Frontal cortex (tissue), 4 donors: Measurements from ENCODE around the gene AOC3. TPM values are rescaled to one million over a fixed set of nuclear protein-coding genes. Genes with fewer than 3 reads are reported as not detected.
"Not testable (repeated sequence)": the region's sequence is repeated elsewhere in the genome, so short reads cannot be mapped to it uniquely, and the experiment has no call there.

Source experiments
- DNase-seq, 2 donors: peaks; one replicate each; pipeline ENCODE4 v3.0.0; 2012; ENCODE audit warnings: low spot score in 2 of 2
- FAIRE-seq: peaks from 2 replicates; lab custom pipeline; 2012; peaks lifted over from hg19 to GRCh38; lab: Jason Lieb, UNC
- total RNA-seq: library from RNA; depleted of rRNA; stranded (reverse); fragments of >200 nt; gene quantifications from one replicate; pipeline ENCODE4 v1.2.3, GENCODE V29; 2014
- donor health status: control.
- donor health status: control.
- donor health status: control.

Gene AOC3
- total RNA-seq, 1 donor from 2014 or later, result 0.41 TPM

DNA sequence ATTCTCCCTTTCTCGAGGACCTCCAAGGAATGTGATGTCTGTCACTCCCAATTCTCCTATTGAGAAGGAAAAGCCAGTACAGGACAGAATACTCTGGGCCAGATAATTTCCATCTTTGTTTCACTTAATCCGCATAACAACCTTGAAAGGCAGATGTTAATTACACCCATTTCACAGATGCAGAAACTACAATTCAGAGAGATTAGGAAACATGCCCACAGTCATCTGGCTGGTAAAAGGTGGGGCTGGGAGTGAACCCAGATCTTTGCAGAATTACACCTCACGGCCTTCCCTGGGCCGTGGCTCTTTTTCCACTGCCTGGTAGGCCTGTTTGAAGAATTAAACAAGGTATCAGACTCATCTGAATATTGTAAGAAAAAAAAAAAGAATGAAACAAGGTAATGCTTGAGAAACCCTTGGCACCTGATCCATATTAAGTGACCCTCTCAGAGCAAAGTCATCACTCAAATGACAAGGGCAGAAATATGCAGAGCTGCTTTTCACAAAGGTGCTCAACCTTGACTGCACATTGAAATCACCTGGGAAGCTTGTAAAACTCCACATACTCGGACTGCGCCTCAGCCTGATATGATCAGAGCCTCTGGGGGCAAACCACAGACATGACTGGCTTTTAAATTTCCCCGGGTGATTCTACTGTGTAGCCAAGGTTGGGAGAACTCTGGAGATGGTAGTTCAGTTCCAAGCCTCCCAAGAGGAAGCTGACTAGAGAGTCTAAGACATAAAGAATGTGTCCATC, 33.0 kb downstream of the AOC3 start:
- DNase-seq (no peak), FAIRE-seq (no peak)

DNA sequence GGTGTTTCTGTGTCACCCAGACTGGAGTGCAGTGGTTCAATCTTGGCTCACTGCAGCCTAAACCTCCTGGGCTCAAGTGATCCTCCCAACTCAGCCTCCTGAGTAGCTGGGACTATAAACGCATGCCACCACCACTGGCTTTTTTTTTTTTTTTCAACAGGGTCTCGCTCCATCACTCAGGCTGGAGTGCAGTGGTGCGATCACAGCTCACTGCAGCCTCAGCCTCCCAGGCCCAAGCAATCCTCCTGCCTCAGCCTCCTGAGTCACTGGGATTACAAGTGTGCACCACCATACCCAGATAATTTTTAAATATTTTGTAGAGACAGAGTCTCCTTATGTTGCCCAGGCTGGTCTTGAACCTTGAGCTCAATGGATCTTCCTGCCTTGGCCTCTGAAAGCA, 34.8 kb downstream of the AOC3 start:
- FAIRE-seq, result not testable (repeated sequence)

DNA sequence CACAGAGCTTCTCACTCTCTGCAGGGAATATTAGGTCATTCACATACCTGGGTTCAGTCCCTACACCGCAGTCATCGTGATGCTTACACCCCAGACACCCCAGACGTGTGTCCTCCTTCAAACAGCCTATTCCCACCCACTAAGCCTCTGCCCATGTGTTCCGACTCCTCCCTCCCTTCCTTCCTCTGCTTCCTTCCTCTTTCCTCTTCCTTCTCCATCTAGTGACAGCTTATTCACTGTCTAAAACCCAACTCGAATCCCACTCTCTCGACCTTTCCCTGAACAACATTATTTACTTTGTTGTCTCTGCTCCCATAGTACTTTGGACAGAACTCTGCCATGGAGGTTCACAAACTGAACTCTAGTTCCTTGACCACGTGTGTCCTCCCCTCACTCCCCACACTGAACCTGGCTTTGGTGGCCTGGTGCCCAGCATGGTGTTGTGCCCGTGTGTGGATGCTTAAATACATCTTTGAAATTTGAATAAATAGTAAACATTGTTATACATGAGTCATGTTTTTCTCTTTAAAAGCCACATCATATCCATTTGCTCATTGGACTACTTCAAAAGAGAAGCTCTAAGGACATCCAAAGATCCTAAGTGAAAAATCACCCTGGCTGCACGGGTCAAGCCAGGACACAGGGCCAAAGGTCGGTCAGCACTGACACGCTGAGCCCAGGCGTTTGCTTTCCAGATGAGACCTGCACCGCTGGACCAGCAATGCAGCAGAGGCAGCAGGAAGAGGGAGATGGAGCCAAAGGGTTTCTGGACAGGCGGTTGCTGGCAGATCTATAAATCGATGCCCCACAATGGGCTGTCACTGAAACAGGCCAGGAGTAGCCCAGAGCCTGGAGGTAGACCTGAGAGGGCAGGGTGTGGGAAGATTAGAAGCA, 35.5 kb downstream of the AOC3 start:
- FAIRE-seq (no peak), DNase-seq (no peak)

More for the DNA sequence above, 34.8 kb downstream of the AOC3 start:
- not testable (repeated sequence) for DNase-seq

DNA sequence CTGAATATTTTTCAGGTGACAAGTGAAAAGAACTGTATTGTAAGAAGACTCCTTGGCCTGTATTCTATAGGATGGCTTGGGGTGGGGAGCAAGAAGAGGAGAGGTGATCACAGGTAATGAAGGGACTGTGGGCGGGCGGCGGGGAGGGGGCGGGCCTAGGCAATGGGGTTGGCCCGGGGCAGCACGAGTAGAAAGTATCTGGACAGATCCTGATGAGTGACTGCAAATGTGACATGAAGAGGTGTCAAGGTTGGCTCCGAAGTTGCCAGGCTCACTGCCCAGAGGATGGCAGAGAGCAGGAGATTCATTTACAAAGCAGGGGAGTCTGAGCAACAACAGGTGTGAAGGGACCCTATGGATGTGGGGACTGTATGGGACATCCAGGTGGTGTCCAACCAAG, 38.8 kb downstream of the AOC3 start:
- no peak for DNase-seq
- FAIRE-seq, result no peak

DNA sequence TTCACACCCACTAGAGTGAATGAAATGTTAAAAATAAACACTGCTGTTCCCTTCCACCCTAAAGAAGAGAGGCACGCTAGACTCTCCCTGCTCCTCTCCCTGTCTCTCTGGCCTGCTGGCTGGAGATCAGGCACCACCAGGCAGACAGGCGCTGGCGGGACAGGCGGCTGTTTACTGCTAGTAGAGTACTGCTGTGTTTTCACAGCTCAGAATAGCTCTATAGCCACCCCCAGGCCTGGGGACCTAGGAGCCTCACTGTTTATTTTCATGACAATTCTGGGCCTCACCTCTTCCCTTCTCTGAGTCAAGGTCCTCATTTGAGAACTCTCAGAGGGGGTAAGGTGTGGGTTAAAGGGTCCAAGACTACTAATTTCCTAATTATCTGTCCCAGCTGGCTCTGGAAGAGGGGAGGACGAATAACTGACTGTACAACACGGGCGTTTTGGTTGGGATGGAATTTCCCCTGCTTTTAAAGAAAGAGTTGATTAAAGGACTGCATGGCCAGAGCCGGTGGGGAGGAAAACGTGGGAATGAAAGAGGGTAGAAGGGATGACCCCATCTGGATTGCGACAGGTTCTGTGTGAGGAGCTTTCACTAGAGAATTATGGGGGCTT, 40.6 kb downstream of the AOC3 start:
- DNase-seq (peak in 1 of 2 donors; percentile 37), FAIRE-seq (no peak)

DNA sequence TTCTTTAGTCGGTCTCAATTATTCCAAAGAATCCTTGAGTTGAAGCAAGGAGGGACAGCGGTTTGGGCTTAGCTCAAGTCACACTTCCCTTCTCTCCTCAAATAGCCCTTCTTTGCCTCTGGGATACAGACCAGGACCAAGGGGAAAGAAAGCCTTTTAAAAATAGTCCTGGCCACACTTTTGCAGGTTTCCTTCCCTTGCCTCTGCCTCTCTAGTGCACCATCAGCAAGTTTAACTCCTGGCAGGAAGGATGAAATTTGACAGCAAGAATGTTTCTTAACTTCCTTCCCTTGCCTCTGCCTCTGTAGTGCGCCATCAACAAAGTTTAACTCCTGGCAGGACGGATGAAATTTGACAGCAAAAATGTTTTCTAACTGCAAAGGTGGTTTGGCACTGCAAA, 42.4 kb downstream of the AOC3 start:
- FAIRE-seq, result no peak
- DNase-seq, result no peak

DNA sequence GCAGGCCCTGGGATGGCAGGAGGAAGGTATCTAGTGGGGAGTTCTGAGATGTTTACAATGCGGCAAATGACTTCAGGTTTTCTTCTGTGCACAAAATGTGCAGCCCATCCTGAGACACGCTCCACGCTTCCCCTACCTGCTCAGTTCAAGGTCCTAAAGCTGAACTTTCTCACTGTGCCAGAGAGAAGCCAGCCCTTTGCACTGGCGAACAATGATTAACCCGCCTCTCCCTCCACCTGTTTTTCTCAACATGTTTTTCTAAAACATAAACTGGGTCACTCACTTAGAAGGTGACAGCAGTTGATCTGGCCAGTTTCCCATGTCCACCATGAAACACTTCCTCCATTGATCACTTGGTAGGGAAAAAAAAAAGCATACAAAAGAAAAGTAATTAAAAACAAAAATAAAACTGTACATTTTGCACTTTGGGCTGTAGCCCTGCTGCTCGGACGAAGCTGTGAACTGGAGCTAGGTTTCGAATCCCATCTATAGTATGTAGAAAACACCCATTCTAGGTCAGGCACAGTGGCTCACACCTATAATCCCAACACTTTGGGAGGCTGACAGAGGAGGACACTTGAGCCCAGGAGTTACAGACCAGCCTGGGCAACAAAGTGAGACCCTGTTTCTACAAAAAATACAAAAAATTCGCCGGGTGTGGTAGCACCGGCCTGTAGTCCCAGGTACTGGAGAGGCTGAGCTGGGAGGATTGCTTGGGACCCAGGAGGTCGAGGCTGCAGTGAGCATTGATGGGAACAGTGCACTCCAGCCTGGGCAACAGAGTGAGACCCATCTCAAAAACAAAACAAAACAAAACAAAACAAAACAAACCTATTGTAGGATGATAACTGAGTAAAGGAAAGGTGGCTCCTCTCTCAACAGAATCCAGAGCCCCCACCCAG, 43.5 kb downstream of the AOC3 start:
- no peak for FAIRE-seq
- no peak for DNase-seq

DNA sequence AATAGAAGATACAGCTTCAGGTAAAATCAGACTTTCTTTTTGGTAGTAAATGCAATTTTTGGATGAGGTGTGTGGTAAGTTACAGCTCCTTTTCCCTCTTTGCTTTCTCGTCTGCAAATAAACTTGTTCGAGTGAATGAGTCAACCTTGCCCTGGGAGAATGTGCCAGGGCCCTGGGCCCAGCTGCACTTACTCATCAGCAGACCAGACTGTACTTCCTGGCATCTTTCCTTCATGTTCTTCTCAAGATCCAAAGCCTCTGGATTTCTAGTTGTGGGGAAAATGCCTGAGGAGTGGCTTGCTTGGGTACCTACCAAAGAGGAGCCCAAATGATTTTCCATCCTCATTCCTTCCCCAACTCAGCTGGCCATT, 44.2 kb downstream of the AOC3 start:
- DNase-seq, result no peak
- no peak for FAIRE-seq

DNA sequence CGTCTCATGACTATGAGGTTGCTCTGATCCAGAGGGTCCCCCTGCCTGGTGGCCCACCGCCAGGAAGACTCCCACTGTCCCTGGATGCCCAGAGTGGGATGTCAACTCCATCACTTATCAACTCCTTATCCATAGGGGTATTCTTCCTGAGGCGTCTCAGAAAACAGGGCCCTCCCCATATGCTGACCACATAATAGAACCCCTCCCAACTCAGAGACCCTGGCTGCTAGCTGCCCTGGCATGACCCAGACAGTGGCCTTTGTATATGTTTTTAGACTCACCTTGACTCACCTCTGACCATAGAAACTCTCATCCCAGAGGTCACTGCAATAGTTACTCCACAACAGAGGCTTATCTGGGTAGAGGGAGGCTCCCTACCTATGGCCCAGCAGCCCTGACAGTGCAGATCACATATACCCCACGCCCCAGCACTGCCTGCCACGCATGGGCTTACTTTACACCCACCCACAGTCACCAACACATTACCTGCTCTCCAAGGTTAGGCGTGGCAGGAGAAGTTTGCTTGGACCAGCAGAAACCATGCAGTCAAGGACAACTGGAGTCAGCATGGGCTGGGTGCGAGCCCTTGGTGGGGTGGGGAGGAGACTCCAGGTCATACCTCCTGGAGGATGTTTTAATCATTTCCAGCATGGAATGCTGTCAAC, 47.3 kb downstream of the AOC3 start:
- no peak for DNase-seq
- no peak for FAIRE-seq

DNA sequence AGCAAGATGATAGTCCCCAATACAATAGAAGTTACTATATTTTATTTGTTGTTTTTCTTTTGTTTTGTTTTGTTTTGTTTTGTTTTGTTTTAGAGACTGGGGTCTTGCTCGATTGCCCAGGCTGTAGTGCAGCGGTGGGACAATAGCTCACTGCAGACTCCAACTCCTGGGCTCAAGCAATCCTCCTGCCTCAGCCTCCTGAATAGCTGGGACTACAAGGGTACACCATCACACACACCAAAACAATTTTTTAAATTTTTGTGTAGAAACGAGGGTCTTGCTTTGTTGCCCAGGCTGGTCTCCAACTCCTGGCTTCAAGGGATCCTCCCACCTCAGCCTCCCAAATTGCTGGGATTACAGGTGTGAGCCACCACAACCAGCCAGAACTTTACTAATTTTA, 49.0 kb downstream of the AOC3 start:
- not testable (repeated sequence) for DNase-seq, FAIRE-seq

DNA sequence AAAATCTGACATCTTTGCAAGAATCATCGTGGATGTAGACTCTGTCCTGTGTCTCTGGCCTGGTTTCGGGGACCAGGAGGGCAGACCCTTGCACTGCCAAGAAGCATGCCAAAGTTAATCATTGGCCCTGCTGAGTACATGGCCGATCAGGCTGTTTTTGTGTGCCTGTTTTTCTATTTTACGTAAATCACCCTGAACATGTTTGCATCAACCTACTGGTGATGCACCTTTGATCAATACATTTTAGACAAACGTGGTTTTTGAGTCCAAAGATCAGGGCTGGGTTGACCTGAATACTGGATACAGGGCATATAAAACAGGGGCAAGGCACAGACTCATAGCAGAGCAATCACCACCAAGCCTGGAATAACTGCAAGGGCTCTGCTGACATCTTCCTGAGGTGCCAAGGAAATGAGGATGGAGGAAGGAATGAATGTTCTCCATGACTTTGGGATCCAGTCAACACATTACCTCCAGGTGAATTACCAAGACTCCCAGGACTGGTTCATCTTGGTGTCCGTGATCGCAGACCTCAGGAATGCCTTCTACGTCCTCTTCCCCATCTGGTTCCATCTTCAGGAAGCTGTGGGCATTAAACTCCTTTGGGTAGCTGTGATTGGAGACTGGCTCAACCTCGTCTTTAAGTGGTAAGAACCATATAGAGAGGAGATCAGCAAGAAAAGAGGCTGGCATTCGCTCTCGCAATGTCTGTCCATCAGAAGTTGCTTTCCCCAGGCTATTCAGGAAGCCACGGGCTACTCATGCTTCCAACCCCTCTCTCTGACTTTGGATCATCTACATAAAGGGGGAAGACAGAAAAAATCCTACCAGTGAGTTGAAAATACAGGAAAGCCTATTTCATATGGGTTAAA, 49.7 kb downstream of the AOC3 start, which contains the start of gene G6PC1:
Gene G6PC1, plus strand, starts transcription at position 340 of the 872 bp plus-strand sequence. Its CDS starts 78 bp downstream, at position 418.
- DNase-seq (no peak), FAIRE-seq (no peak)

DNA sequence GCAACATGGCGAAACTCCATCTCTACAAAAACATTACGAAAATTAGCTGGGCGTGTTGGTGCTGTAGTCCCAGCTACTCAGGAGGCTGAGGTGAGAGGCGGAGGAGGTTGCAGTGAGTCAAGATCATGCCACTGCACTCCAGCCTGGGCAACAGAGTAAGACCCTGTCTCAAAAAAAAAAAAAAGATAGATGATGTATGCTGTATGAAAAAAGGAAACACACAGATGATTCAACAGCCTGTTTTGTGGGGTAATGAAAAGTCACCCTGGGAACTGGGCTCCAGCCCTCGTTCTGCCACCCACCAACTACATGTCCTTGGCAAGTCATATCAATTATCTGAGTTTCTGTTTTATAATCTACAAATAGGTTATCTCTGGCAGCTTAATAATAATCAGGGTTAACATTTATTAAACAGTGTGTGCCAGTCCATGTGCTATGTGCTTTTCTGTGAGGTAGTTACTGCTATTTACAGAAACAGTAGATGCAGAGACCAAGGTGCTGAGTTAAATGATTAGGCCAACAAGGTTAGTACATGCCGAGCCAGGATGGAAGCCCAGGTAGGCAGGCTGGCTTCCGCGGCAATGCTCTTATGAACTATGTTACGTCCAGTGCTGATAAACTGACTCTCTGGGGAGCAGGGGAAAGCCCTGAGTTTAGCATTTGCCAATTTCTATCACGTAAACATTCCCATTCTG, 50.7 kb downstream of the AOC3 start:
- DNase-seq, result no peak
- no peak for FAIRE-seq

DNA sequence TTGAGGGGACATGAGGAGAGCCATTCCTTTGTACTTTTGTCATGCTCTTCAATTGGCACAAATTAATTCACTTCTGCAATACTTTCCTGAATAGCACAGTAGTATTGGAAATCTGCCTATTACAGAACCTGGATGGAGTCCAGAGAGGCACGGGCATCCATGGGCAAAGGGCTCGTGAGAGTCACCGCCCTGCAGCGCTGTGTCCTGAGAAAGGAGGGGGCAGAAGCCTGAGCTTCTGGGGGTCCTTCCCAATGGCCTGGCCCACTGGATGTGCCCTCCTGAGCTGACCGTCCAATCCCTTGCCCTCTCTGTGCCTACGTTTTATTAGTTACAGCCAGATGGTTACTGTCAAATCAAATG, 53.1 kb downstream of the AOC3 start:
- no peak for DNase-seq
- FAIRE-seq, result no peak

DNA sequence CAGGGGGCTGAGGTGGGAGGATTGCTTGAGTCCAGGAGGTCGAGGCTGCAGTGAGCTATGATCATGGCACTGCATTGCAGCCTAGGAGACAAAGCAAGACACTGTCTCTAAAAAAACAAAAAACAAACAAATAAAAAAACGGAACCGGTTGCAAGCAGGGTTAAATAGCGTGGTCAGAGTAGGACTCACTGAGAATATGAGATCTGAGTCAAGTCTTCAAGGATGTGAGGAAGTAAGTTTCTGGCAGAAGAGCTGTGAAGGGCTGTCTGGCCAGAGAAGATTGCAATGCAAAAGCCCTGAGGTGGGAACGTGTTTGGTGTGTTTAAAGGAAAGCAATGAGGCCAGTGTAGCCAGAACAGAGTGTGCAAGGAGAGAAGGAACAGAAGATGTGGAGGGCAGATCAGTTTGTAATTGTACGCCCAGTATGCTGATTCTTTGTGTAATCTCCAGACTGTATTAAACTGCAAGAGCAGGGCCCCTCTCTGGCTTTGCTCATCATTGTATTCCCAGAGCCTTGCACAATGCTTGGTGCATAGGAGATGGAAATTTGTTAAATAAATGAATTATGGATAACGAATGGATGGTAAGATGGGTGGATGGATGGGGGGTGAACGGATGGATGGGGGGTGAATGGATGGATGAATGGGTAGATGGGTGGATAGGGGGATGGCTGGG, 55.9 kb downstream of the AOC3 start:
- no peak for DNase-seq
- no peak for FAIRE-seq
